GM23338 (cell line): Measurements from ENCODE around the gene ERC2. TPM values are rescaled to one million over a fixed set of nuclear protein-coding genes. Genes with fewer than 3 reads are reported as not detected.

ENCODE experiments used
- ATAC-seq: fragments of 200-7000 bp; cut with Tn5 transposase; 3 replicates; pipeline ENCODE4 v1.9.1; 2020
- DNase-seq: peaks from one replicate; pipeline ENCODE4 v3.0.0-alpha.2; 2015; ENCODE audit warnings: low spot score
- H2AFZ ChIP-seq: fragments of 200-600 bp; sonication (generic); 2 replicates; pipeline ENCODE4 v1.8.0; 2016; ENCODE audit warnings: antibody characterized with exemption, mild to moderate bottlenecking, moderate library complexity
- H3F3A ChIP-seq: fragments of 200-600 bp; sonication (generic); replicated peaks from 2 replicates; pipeline ENCODE4 v1.8.0; 2017; ENCODE audit warnings: antibody characterized with exemption, mixed run types, low read depth
- H3K27ac ChIP-seq: fragments of 200-600 bp; sonication (generic); 2 replicates; pipeline ENCODE4 v1.6.1; 2016; ENCODE audit warnings: low read depth
- H3K27me3 ChIP-seq: fragments of 200-600 bp; sonication (generic); 2 replicates; pipeline ENCODE4 v1.8.0; 2016; ENCODE audit warnings: mild to moderate bottlenecking, mixed run types, moderate library complexity; ENCODE audit not compliant: insufficient read depth
- H3K36me3 ChIP-seq: fragments of 200-600 bp; sonication (generic); 2 replicates; pipeline ENCODE4 v1.8.0; 2016; ENCODE audit warnings: mild to moderate bottlenecking; ENCODE audit not compliant: insufficient read depth
- H3K4me1 ChIP-seq: fragments of 200-600 bp; sonication (generic); 2 replicates; pipeline ENCODE4 v1.8.0; 2016; ENCODE audit warnings: mild to moderate bottlenecking, moderate library complexity; ENCODE audit not compliant: insufficient read depth
- H3K4me2 ChIP-seq: fragments of 200-600 bp; sonication (generic); 2 replicates; pipeline ENCODE4 v1.7.1; 2017; ENCODE audit warnings: mixed run types
- H3K4me3 ChIP-seq: fragments of 200-600 bp; sonication (generic); 2 replicates; pipeline ENCODE4 v1.6.1; 2016; ENCODE audit warnings: mixed run types
- H3K79me2 ChIP-seq: fragments of 200-600 bp; sonication (generic); replicated peaks from 2 replicates; pipeline ENCODE4 v1.8.0; 2017; ENCODE audit warnings: mild to moderate bottlenecking; ENCODE audit not compliant: insufficient read depth
- H3K9me2 ChIP-seq: fragments of 200-600 bp; sonication (generic); 2 replicates; pipeline ENCODE4 v1.8.0; 2017; ENCODE audit not compliant: insufficient read depth
- H4K20me1 ChIP-seq: fragments of 200-600 bp; sonication (generic); replicated peaks from 2 replicates; pipeline ENCODE4 v1.8.0; 2017; ENCODE audit warnings: mild to moderate bottlenecking; ENCODE audit not compliant: insufficient read depth
- H3K27ac Mint-ChIP-seq: 2 replicates; pipeline ENCODE4 v1.8.0; 2020; ENCODE audit warnings: inconsistent platforms, mild to moderate bottlenecking, moderate library complexity, mixed read lengths
- H3K27me3 Mint-ChIP-seq: 3 replicates; pipeline ENCODE4 v1.8.0; 2022; ENCODE audit warnings: low read depth, mild to moderate bottlenecking, moderate library complexity, mixed read lengths, inconsistent platforms; ENCODE audit not compliant: insufficient read depth, poor library complexity
- H3K36me3 Mint-ChIP-seq: 3 replicates; pipeline ENCODE4 v1.8.0; 2021; ENCODE audit warnings: low read depth, mild to moderate bottlenecking, inconsistent platforms, moderate library complexity, mixed read lengths
- H3K4me1 Mint-ChIP-seq: 3 replicates; pipeline ENCODE4 v1.8.0; 2020; ENCODE audit warnings: mild to moderate bottlenecking, inconsistent platforms, mixed read lengths
- H3K4me3 Mint-ChIP-seq: 3 replicates; pipeline ENCODE4 v1.8.0; 2021; ENCODE audit warnings: moderate library complexity, mild to moderate bottlenecking, inconsistent platforms, mixed read lengths
- H3K9me3 Mint-ChIP-seq: 3 replicates; pipeline ENCODE4 v1.8.0; 2020; ENCODE audit warnings: moderate library complexity, mild to moderate bottlenecking, inconsistent platforms, mixed read lengths
- CREB1 ChIP-seq: fragments of 250-450 bp; sonication (Bioruptor Pico); IDR thresholded peaks from 2 replicates; pipeline ENCODE4 v1.5.0; 2020; ENCODE audit warnings: low read depth, mild to moderate bottlenecking, moderate library complexity
- EZH2phosphoT487 ChIP-seq: fragments of 200-600 bp; sonication (generic); IDR thresholded peaks from one replicate; pipeline ENCODE4 v1.8.1; 2018; ENCODE audit warnings: antibody characterized with exemption; ENCODE audit not compliant: unreplicated experiment
- JUNB ChIP-seq: IDR thresholded peaks from one replicate; pipeline ENCODE4 v1.6.1; 2016; ENCODE audit warnings: antibody characterized with exemption; ENCODE audit not compliant: unreplicated experiment
- NANOG ChIP-seq: IDR thresholded peaks from 2 replicates; pipeline ENCODE4 v1.6.1; 2016; ENCODE audit warnings: antibody characterized with exemption, borderline replicate concordance
- POLR2AphosphoS5 ChIP-seq: IDR thresholded peaks from 2 replicates; pipeline ENCODE4 v1.6.1; 2016; ENCODE audit warnings: antibody characterized with exemption, low read depth
- ZNF331 ChIP-seq: fragments of 250-450 bp; sonication (Bioruptor Pico); IDR thresholded peaks from 2 replicates; pipeline ENCODE4 v1.5.0; 2020; ENCODE audit warnings: low read depth, mild to moderate bottlenecking, moderate library complexity
- ZNF462 ChIP-seq: fragments of 250-450 bp; sonication (Bioruptor Pico); IDR thresholded peaks from 2 replicates; pipeline ENCODE4 v1.5.0; 2020; ENCODE audit warnings: mild to moderate bottlenecking, moderate library complexity
- polyA plus RNA-seq: library from polyadenylated mRNA; unstranded; fragments of >200 nt; fragmentation: Nextera tagmentation; extraction: Ambion mirVana; gene quantifications from 2 replicates; pipeline ENCODE4 v1.2.1, GENCODE V29; 2016
- total RNA-seq: library from RNA; depleted of rRNA; stranded (reverse); fragments of >200 nt; shearing (Covaris generic); gene quantifications from 2 replicates; pipeline ENCODE4 v1.2.3, GENCODE V29; 2014

ERC2 gene
- total and polyA plus RNA-seq, 2 experiments from 2014 or later: 11.8 to 13.7 TPM

- H3K27ac ChIP-seq: no peak overlapping the region
- no peak overlapping the region for H2AFZ ChIP-seq
- DNase-seq (no peak), ATAC-seq (no peak)
- Mint-ChIP-seq H3K36me3 (no peaks in the 10 kb centered on the region), H3K4me3 (no peak overlapping the region), H3K27me3 (no peaks in the 10 kb centered on the region), H3K9me3 (no peaks in the 10 kb centered on the region; the same call in 2 of the 3 replicates), H3K27ac (no peak overlapping the region), H3K4me1 (peaks cover 12% of the 10 kb centered on the region)
- H3K4me2 ChIP-seq: no peak overlapping the region
- no peaks in the 10 kb centered on the region for H3K4me1 ChIP-seq
- H3K9me2 ChIP-seq: 0 out of 2 replicates have a peak, but pooled peaks cover 7% of the 10 kb centered on the region
- H3K79me2 ChIP-seq: no peaks in the 10 kb centered on the region
- no peaks in the 10 kb centered on the region for H3K36me3 ChIP-seq
- no peaks in the 10 kb centered on the region for H3K27me3 ChIP-seq
- no peak overlapping the region for H3K4me3 ChIP-seq
- H4K20me1 ChIP-seq: no peaks in the 10 kb centered on the region
- TF ChIP-seq EZH2phosphoT487: no peak
- no peak for TF ChIP-seq ZNF462
- no peaks in the 10 kb centered on the region for H3F3A ChIP-seq
Observed at GRCh38 chr3:56022619-56023018, 445.6 kb downstream of the ERC2 start.

- Histone ChIP-seq H3K27ac (no peak overlapping the region), H3K36me3 (no peaks in the 10 kb centered on the region; the same call in 1 of the 2 replicates), H3F3A (no peaks in the 10 kb centered on the region), H3K4me1 (peaks cover 7% of the 10 kb centered on the region; the same call in 1 of the 2 replicates), H3K9me2 (0 out of 2 replicates have a peak, but pooled peaks cover 4% of the 10 kb centered on the region), H4K20me1 (no peaks in the 10 kb centered on the region), H3K4me3 (no peak overlapping the region), H3K4me2 (no peak overlapping the region), H2AFZ (no peak overlapping the region), H3K27me3 (no peaks in the 10 kb centered on the region), H3K79me2 (no peaks in the 10 kb centered on the region)
- H3K36me3 Mint-ChIP-seq: peaks cover 8% of the 10 kb centered on the region; the same call in 2 of the 3 replicates
- no peak for ATAC-seq
- no peak overlapping the region for H3K27ac Mint-ChIP-seq
- H3K9me3 Mint-ChIP-seq: no peaks in the 10 kb centered on the region; the same call in 1 of the 3 replicates
- no peak for DNase-seq
- peaks cover 2% of the 10 kb centered on the region for H3K27me3 Mint-ChIP-seq
- H3K4me3 Mint-ChIP-seq: no peak overlapping the region
- peaks cover 19% of the 10 kb centered on the region for H3K4me1 Mint-ChIP-seq
- TF ChIP-seq CREB1: no peak
- TF ChIP-seq POLR2AphosphoS5: no peak
- no peak for TF ChIP-seq NANOG
- no peak for TF ChIP-seq ZNF331 (CRISPR knock-in tag)
- no peak for TF ChIP-seq JUNB
Observed at GRCh38 chr3:56019490-56020146, 448.6 kb downstream of the ERC2 start.
